ENCODE results near the gene ADGRG3.

The ADGRG3 gene

DNA sequence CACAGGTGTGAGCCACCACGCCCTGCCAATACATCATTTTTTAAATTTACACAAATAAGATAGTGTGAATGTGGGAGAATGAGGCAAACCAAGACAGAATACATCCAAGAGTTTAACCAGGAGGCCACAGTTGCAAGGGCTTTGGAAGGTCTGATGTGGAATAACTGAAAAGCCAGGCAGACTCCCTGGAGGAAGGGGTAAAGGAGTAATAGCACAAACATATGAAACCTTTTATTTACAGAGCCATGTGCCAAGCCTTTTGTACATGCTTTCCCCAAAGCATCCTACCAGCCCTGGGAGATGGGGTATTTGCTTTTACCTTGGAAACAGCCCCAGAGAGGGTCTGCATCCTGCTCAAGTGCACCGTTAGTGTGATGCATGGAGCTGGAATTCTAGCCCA is 4.7 kb downstream of the ADGRG3 start:
- Mint-ChIP-seq H3K27ac (no peak overlapping the region), H3K9me3 (no peaks in the 10 kb centered on the region), H3K4me3 (no peak overlapping the region)

DNA sequence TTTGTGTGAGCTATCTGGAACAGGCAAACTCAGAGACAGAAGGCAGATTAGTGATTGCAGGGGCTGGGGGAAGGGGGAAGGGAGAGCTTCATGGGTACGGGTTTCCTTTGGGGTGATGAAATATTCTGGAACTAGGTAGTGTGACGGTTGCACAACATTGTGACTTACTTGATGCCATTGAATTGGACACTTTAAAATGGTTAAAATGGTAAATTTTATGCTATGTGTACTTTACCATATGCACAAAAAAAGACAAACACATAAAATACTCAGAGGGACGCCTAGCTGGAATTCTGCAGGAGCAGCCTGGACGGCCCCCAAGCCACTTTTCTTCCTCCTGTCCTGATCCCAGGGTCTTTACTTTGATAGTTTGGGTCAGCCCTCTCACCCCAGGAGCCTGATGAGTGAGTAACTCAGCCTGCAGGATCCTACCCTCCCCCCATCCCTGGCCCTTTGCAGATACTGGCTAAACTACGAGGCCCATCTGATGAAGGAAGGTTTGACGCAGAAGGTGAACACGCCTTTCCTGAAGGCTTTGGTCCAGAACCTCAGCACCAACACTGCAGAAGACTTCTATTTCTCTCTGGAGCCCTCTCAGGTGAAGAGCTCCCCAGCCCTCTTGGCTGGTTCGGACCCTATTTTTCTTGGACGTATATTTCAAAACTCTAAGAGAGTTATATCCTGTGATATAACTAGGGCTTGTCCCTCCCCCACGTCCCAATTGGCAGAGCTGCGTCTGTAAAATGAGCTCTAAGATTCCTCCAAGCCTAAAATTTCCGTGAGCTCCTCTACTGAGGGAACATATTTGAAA is 7.8 kb downstream of the ADGRG3 start:
- H3K9me3 Mint-ChIP-seq: no peaks in the 10 kb centered on the region
- no peaks in the 10 kb centered on the region for H3K27me3 Mint-ChIP-seq
- H3K27ac Mint-ChIP-seq: no peak overlapping the region
- H3K4me3 Mint-ChIP-seq: no peak overlapping the region
- no peaks in the 10 kb centered on the region for H3K4me1 Mint-ChIP-seq (ENCODE audit: low read depth)
- H3K36me3 Mint-ChIP-seq (ENCODE audit: low read depth): no peaks in the 10 kb centered on the region
- DNase-seq: no peak

More for the DNA sequence above, 4.7 kb downstream of the ADGRG3 start:
- Mint-ChIP-seq H3K27me3 (no peaks in the 10 kb centered on the region), H3K4me1 (ENCODE audit: low read depth) (no peaks in the 10 kb centered on the region), H3K36me3 (ENCODE audit: low read depth) (no peaks in the 10 kb centered on the region)
- DNase-seq: no peak

DNA sequence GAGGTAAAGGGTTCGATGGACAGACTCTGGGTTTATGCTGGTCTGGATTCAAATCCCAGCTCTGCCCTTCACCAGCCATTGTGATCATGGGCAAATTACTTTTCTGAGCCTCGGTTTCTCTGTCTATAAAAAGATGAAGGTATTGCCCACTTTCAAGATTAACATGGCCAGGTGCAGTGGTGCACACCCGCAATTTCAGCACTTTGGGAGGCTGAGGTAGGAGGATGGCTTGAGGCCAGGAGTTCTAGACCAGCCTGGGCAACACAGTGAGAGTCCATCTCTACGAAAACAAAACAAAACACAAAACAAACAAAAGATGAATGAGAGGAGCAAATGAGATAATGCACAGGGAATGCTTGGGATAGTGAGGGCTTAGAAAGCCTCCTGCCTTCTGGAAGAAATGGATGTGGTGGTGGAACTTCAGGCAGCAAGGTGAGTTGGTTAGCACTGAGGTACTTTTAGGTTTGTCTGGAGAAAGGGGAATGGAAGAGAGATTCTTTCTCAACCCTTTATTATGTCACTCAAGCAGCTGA is 8.5 kb downstream of the ADGRG3 start:
- no peak for DNase-seq
- no peak overlapping the region for H3K4me3 Mint-ChIP-seq
- no peak overlapping the region for H3K27ac Mint-ChIP-seq
- no peaks in the 10 kb centered on the region for H3K36me3 Mint-ChIP-seq (ENCODE audit: low read depth)
- H3K27me3 Mint-ChIP-seq: no peaks in the 10 kb centered on the region
- no peaks in the 10 kb centered on the region for H3K9me3 Mint-ChIP-seq
- H3K4me1 Mint-ChIP-seq (ENCODE audit: low read depth): no peaks in the 10 kb centered on the region

DNA sequence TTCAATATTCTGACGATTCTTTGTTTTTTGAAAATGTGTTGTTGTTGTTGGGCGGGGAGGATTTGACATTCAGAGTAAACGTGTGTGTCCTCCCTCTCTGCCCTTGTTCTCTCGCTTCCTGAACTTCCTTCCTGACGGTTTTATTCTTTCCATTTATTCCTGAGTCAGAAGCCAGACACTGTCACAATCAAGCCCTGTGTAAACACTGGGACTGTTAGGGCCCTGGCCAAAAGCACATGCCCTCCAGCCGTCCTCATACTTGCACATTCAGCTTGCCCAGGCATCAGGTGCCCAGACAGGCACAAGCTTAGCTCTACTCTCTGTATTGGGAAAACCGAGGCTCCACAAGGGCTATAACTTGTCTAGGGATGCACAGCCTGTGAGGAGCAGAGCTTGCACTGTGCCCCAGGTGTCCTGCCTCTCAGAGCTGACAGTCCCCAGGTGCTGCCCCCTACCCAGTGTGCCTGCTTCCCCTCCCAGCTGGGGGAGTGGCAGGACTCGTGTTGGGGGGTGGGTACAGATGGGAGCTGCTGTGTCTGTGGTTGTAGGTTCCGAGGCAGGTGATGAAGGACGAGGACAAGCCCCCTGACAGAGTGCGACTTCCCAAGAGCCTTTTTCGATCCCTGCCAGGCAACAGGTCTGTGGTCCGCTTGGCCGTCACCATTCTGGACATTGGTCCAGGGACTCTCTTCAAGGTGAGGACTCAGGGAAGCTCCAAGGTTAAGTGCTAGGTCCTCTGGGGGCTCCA is 9.7 kb downstream of the ADGRG3 start:
- H3K4me3 Mint-ChIP-seq: no peak overlapping the region
- H3K36me3 Mint-ChIP-seq (ENCODE audit: low read depth): no peaks in the 10 kb centered on the region
- H3K4me1 Mint-ChIP-seq (ENCODE audit: low read depth): no peaks in the 10 kb centered on the region
- no peak for DNase-seq
- no peak overlapping the region for H3K27ac Mint-ChIP-seq
- no peaks in the 10 kb centered on the region for H3K27me3 Mint-ChIP-seq
- no peaks in the 10 kb centered on the region for H3K9me3 Mint-ChIP-seq

DNA sequence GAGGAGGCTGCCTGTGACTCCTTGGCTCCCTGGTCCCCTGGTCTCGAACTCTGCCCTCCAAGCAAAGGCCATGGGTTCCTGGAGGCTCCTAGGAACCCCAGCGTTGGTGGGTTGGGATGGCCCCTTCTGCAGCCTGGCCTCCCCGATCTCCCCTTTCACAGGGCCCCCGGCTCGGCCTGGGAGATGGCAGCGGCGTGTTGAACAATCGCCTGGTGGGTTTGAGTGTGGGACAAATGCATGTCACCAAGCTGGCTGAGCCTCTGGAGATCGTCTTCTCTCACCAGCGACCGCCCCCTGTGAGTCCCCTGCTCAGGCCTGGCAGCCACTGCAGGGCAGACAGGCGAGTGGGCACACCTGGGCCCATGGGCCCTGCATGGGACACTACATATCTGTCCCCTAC is 10.9 kb downstream of the ADGRG3 start:
- Mint-ChIP-seq H3K36me3 (ENCODE audit: low read depth) (no peaks in the 10 kb centered on the region), H3K27ac (no peak overlapping the region), H3K9me3 (no peaks in the 10 kb centered on the region), H3K4me1 (ENCODE audit: low read depth) (no peaks in the 10 kb centered on the region), H3K27me3 (no peaks in the 10 kb centered on the region), H3K4me3 (no peak overlapping the region)
- DNase-seq: no peak

DNA sequence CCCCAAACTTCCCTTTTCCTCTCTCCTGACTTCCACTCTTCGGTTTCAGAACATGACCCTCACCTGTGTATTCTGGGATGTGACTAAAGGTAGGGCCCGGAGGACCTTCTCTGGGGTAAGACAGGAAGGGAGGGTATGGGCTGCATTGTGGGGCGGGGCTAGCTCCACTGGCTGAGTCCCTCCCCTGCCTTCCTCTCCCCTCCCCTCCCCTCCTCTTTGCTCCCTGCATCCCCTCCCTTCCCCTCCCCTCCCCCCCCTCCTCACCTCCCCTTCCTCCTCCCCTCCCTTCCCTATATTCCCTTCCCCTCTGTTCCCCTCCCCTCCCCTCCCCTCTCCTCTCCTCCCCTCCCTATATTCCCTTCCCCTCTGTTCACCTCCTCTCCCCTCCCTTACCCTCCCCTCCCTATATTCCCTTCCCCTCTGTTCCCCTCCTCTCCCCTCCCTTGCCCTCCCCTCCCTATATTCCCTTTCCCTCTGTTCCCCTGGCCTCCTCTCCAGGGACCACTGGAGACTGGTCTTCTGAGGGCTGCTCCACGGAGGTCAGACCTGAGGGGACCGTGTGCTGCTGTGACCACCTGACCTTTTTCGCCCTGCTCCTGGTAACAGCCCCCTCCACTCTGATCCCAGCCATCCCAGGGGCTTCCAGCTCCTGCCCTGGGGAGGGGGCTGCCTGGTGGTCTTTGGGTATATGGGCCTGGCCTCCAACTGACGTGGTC is 11.8 kb downstream of the ADGRG3 start:
- Mint-ChIP-seq H3K36me3 (ENCODE audit: low read depth) (no peaks in the 10 kb centered on the region), H3K27ac (no peak overlapping the region), H3K27me3 (no peaks in the 10 kb centered on the region), H3K4me1 (ENCODE audit: low read depth) (no peaks in the 10 kb centered on the region), H3K9me3 (no peaks in the 10 kb centered on the region), H3K4me3 (no peak overlapping the region)
- DNase-seq: no peak

DNA sequence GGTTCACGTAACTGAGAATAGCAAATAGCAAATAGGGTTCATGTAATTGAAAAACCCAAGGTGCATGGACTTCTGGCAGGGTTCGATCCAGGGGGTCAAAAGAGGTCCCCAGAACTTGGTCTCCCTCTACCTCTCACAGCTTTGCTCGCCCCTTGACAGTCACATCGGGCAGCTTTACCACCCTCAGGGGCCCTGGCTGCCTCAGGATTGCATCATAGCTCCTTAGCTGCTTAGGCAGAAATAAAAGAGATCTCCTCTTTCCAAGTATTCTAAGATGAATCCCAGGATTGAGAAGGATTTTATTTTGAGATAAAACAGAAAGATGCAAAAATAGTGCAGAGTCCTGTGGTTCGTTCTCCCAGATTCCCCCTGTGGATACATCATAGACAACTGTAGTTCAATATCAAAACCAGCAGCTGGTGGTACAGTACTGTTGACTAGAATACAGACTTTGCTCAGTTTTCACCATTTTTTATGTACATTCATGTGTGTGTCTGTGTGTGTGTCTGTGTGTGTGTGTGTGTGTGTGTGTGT is 12.8 kb downstream of the ADGRG3 start:
- Mint-ChIP-seq H3K27me3 (no peaks in the 10 kb centered on the region), H3K27ac (no peak overlapping the region), H3K9me3 (no peaks in the 10 kb centered on the region), H3K4me3 (no peak overlapping the region), H3K4me1 (ENCODE audit: low read depth) (no peaks in the 10 kb centered on the region), H3K36me3 (ENCODE audit: low read depth) (no peaks in the 10 kb centered on the region)
- DNase-seq: no peak

DNA sequence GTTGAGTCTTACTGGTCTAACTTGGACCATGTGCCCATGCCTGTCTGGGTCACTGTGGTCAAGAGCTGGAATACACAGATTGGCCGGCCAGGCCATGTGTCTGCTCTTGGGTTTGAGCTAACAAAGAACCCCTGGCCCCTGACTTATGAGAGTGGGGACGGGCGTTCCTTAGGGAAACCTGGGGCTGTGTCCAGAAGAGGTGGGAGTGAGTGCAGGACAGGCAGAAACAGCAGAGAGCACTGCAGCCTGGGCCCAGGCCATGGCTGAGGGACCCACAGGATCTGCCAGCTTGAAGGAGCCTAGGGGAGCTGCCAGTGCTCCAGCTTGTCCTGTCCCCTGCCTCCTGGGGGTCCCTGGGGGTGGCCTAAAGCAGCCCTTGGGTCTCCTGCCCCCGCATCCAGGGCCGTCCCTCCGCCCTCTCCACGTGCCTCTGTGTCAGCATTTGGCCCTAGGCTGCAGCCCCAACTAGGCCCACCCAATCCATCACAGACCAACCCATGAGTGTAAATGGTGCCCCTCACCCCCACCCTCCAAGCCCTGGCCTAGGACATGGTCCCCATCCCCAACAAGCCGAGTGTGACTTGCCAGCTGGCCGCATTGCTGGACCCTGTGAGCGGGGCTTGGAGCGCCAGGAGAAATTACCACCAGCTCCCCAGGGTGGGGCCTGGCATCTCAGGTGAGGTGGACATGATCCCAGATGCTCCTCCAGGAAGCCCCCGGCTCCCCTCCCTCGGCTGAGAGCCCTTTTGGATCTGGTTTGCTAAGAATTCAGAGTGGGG is 14.0 kb downstream of the ADGRG3 start:
- no peaks in the 10 kb centered on the region for H3K9me3 Mint-ChIP-seq
- DNase-seq: no peak
- H3K4me3 Mint-ChIP-seq: no peak overlapping the region
- H3K36me3 Mint-ChIP-seq (ENCODE audit: low read depth): no peaks in the 10 kb centered on the region
- no peaks in the 10 kb centered on the region for H3K4me1 Mint-ChIP-seq (ENCODE audit: low read depth)
- H3K27me3 Mint-ChIP-seq: no peaks in the 10 kb centered on the region
- H3K27ac Mint-ChIP-seq: no peak overlapping the region

DNA sequence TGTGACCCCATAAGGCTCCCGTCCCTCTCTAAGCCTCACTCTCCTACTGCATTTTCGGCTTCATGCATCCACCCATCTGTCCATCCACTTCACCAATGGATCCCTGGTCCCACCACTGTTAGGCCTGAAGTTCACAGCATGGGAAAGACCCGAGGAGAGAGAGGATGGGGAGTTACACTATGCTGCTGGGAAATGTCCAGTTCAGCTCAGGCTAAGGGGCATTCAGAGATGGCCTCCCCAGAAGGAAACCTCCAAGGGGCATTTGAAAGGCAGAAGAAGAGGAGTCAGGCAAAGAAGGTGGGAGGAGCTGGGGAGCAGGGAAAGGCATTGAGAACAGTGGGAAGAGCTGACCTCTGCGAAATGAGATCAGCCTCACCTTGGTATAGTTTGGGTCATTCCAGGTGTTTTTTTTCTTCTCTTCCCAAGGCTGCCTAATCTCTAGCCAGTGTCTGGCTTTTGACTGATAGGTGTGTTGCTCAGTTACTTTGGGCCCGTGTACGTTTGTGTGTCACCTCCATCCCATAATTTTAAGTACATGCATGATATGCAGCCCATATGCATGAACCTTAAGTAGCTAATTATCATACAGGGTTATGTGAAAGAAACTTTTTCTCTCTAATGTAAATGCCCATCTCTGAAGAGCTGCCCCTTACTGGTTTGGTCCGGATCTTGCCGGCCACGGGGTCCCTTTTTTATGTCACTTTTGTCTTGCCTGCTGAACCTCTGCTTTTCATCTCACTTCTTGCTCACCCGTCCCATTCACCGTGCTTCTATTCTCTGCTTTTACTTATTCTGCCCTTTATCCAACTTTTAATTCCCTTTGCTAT is 14.9 kb downstream of the ADGRG3 start:
- Mint-ChIP-seq H3K27ac (no peak overlapping the region), H3K4me1 (ENCODE audit: low read depth) (no peaks in the 10 kb centered on the region), H3K27me3 (no peaks in the 10 kb centered on the region), H3K4me3 (no peak overlapping the region), H3K9me3 (no peaks in the 10 kb centered on the region), H3K36me3 (ENCODE audit: low read depth) (no peaks in the 10 kb centered on the region)
- DNase-seq: no peak

DNA sequence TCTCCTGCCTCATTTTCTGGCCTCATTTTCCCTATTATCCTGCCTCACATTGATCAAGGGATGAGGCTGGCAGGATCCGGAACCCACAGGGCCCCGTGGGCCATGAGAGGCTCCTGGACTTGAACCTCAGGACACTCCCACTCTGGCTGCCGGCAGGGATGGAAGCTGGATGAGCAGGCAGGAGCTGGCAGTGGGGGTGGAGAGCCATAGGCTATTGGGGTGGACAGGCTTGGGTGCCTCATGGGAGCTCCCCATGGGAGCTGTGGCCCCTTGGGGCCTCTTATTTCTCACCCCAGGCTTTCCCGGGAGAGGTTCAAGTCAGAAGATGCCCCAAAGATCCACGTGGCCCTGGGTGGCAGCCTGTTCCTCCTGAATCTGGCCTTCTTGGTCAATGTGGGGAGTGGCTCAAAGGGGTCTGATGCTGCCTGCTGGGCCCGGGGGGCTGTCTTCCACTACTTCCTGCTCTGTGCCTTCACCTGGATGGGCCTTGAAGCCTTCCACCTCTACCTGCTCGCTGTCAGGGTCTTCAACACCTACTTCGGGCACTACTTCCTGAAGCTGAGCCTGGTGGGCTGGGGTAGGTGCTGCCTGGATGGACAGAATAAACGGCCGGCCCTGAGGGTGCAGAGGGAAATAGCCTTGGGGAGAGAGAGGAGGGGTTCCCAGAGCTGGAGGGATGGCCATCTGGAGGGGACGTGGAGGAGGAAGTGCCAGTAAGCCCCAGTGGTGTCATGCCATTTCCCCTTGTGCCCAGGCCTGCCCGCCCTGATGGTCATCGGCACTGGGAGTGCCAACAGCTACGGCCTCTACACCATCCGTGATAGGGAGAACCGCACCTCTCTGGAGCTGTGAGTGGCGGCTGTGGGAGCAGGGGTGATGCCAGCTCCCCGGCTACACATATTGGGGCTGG is 15.8 kb downstream of the ADGRG3 start:
- no peaks in the 10 kb centered on the region for H3K9me3 Mint-ChIP-seq
- no peak for DNase-seq
- H3K36me3 Mint-ChIP-seq (ENCODE audit: low read depth): no peaks in the 10 kb centered on the region
- no peak overlapping the region for H3K27ac Mint-ChIP-seq
- no peaks in the 10 kb centered on the region for H3K4me1 Mint-ChIP-seq (ENCODE audit: low read depth)
- H3K4me3 Mint-ChIP-seq: no peak overlapping the region
- H3K27me3 Mint-ChIP-seq: no peaks in the 10 kb centered on the region

DNA sequence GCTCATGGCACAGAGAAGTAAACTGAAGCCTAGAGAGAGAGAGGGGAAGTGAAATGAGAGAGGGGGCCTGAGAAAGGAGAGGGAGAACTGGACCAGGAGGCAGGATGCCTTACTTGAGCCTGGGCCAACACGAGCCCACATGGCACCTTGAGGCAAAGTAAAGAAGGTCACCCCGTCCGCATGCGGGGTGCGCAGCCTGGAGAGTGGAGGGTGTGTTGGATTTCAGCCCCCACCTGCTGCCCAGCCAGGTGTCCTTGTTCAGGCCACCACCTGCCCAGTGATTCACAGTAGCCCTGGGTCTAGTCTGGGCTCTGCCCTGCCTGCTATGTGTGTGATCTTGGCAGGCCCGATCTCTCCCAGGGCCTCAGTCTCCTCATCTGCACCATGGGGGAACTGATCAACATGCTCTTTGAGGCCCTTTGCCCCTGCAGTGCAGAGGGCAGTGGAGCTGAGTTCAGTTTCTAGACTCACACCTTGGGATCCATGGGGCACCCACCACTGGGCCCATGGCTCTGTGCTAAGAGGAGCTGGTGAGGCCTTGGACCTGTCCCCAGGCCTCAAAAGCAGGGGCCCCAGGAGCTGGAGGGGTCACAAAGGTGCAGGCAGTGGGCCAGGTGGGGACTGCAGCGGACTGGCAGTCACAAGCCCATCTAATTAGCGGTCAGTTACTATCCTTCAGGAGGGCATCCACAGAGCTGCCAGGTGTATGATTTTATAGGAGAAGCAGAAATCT is 16.7 kb downstream of the ADGRG3 start:
- Mint-ChIP-seq H3K9me3 (no peaks in the 10 kb centered on the region), H3K27ac (no peak overlapping the region), H3K27me3 (no peaks in the 10 kb centered on the region), H3K4me1 (ENCODE audit: low read depth) (peaks cover 8% of the 10 kb centered on the region), H3K4me3 (no peak overlapping the region), H3K36me3 (ENCODE audit: low read depth) (no peaks in the 10 kb centered on the region)
- no peak for DNase-seq

DNA sequence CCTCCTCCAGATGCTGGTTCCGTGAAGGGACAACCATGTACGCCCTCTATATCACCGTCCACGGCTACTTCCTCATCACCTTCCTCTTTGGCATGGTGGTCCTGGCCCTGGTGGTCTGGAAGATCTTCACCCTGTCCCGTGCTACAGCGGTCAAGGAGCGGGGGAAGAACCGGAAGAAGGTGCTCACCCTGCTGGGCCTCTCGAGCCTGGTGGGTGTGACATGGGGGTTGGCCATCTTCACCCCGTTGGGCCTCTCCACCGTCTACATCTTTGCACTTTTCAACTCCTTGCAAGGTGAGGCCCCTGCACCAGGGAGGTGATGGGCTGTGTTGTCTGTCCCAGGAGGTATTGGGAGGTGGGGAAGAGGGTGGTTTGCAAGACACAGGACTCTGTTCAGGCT is 17.5 kb downstream of the ADGRG3 start:
- Mint-ChIP-seq H3K36me3 (ENCODE audit: low read depth) (no peaks in the 10 kb centered on the region), H3K4me3 (no peak overlapping the region), H3K4me1 (ENCODE audit: low read depth) (peaks cover 14% of the 10 kb centered on the region), H3K27me3 (no peaks in the 10 kb centered on the region), H3K9me3 (no peaks in the 10 kb centered on the region), H3K27ac (no peak overlapping the region)
- DNase-seq: no peak
